Psoas muscle (tissue), 8 donors: ENCODE measurements around the gene SLC2A2. TPM values are rescaled to one million over a fixed set of nuclear protein-coding genes. Genes with fewer than 3 reads are reported as not detected.

ENCODE experiments used
- ATAC-seq, 4 donors: fragments of 200-7000 bp; cut with Tn5 transposase; one replicate each; pipeline ENCODE4 v1.9.1; 2020; ENCODE audit warnings: moderate library complexity in 3 of 4, mild to moderate bottlenecking in 2 of 4
- DNase-seq, 2 donors: peaks; one replicate each; pipeline ENCODE4 v3.0.0-alpha.2; 2020
- H3K27ac ChIP-seq: fragments of 200-600 bp; one replicate; pipeline ENCODE4 v1.8.0; 2022
- H3K27me3 ChIP-seq, 3 donors: fragments of 200-600 bp in 1 of 3; one replicate each; pipeline versions ENCODE4 v1.6.1 to v1.8.0; 2013 to 2022; ENCODE audit warnings: low read length in 2 of 3, mild to moderate bottlenecking in 2 of 3, moderate library complexity in 1 of 3; ENCODE audit not compliant: insufficient read depth in 3 of 3
- H3K36me3 ChIP-seq, 2 donors: fragments of 200-600 bp in 1 of 2; one replicate each; pipeline versions ENCODE4 v1.6.1 to v1.8.0; 2013 to 2022; ENCODE audit warnings: low read depth in 1 of 2, mild to moderate bottlenecking in 1 of 2, moderate library complexity in 1 of 2; ENCODE audit not compliant: insufficient read depth in 1 of 2
- H3K4me1 ChIP-seq: fragments of 200-600 bp; one replicate; pipeline ENCODE4 v1.8.0; 2022
- H3K4me3 ChIP-seq: fragments of 200-600 bp; one replicate; pipeline ENCODE4 v1.8.0; 2022; ENCODE audit warnings: mild to moderate bottlenecking
- H3K9me3 ChIP-seq: fragments of 200-600 bp; one replicate; pipeline ENCODE4 v1.8.0; 2022
- WGBS, 3 donors: extraction: QIAGEN DNeasy Blood & Tissue Kit; methylation state at CpG; one replicate each; pipeline versions ENCODE4 v1.1.6 to v1.1.7; 2013; 5-methylcytosine and 5-hydroxymethylcytosine counted together
- intact Hi-C, 2 donors: fragments of 100-400 bp; cut with DNase I; formaldehyde crosslinking; loops; one replicate each; pipeline versions ENCODE4 v1.11.0 to v1.14.2; 2022
- polyA plus RNA-seq, 3 donors: library from polyadenylated mRNA; stranded (reverse); fragments of 200-250 nt; gene quantifications; one replicate each; pipeline ENCODE4 v1.2.3, GENCODE V29; 2013
- total RNA-seq, 4 donors: library from RNA; stranded (reverse); fragmentation: NEBNext Ultra II Directional in 2 of 4; extraction: Animal tissue kit (Norgen Biotek cat#: 25700) in 2 of 4; gene quantifications; one replicate each; pipeline versions ENCODE4 v1.2.1 to v1.2.4, GENCODE V29; 2021 to 2023
- TF ChIP-seq, protein P1 (sequence below): fragments of 200-600 bp; IDR thresholded peaks from one replicate; pipeline ENCODE4 v1.8.0; 2022; ENCODE audit warnings: antibody characterized with exemption
- donor health status: healthy with polysubstance abuse.
- donor health status: DM: no; HTN: no; CAD: no; lungs with moderate emphysema.
- donor health status: Bipolar disorder and iron deficiency.
- donor health status: healthy.
- donor health status: DM: yes; HTN: yes; CAD: no.
- donor health status: DM: no; HTN: no; CAD: no.
- donor health status: DM: no; HTN: no; CAD: no.
- donor health status: DM: yes; HTN: yes; CAD: no.

SLC2A2 gene
- total and polyA plus RNA-seq, 7 donors: 0.05 TPM; not detected in 6

- H3K27ac ChIP-seq: no peak overlapping the region
- peaks cover 8 to 57% of the 10 kb centered on the region in 2 donors for H3K36me3 ChIP-seq
- no peaks in the 10 kb centered on the region for H3K4me1 ChIP-seq
- WGBS, 3 donors: 71 to 77% (median 71%) methylated on average over 2 of the region's 2 CpGs
- no peaks in the 10 kb centered on the region for H3K9me3 ChIP-seq
- no peak overlapping the region for H3K4me3 ChIP-seq
- DNase-seq (no peak), ATAC-seq (no peak)
- H3K27me3 ChIP-seq: no peaks in the 10 kb centered on the region
- TF ChIP-seq, protein P1, sequence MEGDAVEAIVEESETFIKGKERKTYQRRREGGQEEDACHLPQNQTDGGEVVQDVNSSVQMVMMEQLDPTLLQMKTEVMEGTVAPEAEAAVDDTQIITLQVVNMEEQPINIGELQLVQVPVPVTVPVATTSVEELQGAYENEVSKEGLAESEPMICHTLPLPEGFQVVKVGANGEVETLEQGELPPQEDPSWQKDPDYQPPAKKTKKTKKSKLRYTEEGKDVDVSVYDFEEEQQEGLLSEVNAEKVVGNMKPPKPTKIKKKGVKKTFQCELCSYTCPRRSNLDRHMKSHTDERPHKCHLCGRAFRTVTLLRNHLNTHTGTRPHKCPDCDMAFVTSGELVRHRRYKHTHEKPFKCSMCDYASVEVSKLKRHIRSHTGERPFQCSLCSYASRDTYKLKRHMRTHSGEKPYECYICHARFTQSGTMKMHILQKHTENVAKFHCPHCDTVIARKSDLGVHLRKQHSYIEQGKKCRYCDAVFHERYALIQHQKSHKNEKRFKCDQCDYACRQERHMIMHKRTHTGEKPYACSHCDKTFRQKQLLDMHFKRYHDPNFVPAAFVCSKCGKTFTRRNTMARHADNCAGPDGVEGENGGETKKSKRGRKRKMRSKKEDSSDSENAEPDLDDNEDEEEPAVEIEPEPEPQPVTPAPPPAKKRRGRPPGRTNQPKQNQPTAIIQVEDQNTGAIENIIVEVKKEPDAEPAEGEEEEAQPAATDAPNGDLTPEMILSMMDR: no peak
- intact Hi-C loops: no loop called here
Measured at GRCh38 chr3:171064461-171064860, 37.9 kb upstream of the SLC2A2 start.

GRCh38 chr3:171061749-171062148 lies 35.2 kb upstream of the SLC2A2 start:
- H3K27ac ChIP-seq: no peak overlapping the region
- no peaks in the 10 kb centered on the region for H3K4me1 ChIP-seq
- TF ChIP-seq, protein P1: no peak
- H3K36me3 ChIP-seq: peaks cover 8 to 34% of the 10 kb centered on the region in 2 donors
- DNase-seq: no peak
- H3K9me3 ChIP-seq: no peaks in the 10 kb centered on the region
- H3K27me3 ChIP-seq: no peaks in the 10 kb centered on the region
- no peak for ATAC-seq
- intact Hi-C loops: no loop called here
- 97% methylated on average over 1 of the region's 1 CpG for WGBS, 3 donors
- no peak overlapping the region for H3K4me3 ChIP-seq

DNA sequence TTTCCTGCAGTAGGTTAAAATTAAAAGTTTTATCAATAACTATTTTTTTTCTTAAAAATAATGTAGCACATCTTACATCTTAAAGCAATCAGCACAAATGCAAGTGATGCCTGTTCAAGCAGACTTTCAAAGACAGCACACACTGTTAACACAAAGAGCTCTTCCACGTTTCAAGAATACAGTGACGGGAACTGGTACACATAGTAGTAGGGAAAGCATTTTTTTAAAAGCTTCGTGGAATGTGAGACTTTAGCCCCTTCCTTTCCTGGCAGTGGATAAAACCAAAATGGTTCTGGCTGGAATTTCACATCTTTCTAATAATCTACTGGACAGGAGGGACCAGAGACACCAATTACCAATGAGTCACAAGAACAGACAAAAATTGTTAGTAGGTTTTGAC lies 33.5 kb upstream of the SLC2A2 start:
- H3K9me3 ChIP-seq: no peaks in the 10 kb centered on the region
- H3K4me3 ChIP-seq: no peak overlapping the region
- H3K27me3 ChIP-seq: no peaks in the 10 kb centered on the region
- H3K27ac ChIP-seq: no peak overlapping the region
- peaks cover 6 to 20% of the 10 kb centered on the region in 2 donors for H3K36me3 ChIP-seq
- 73 to 79% (median 74%) methylated on average over 3 of the region's 3 CpGs for WGBS, 3 donors
- H3K4me1 ChIP-seq: no peaks in the 10 kb centered on the region
- intact Hi-C loops: loop anchor here in 1 of 2 donors (10.0 kb wide), 1 partner anchor 505 kb away; no protein-coding TSS in a partner anchor
- DNase-seq (no peak), ATAC-seq (no peak)
- TF ChIP-seq, protein P1: no peak

DNA sequence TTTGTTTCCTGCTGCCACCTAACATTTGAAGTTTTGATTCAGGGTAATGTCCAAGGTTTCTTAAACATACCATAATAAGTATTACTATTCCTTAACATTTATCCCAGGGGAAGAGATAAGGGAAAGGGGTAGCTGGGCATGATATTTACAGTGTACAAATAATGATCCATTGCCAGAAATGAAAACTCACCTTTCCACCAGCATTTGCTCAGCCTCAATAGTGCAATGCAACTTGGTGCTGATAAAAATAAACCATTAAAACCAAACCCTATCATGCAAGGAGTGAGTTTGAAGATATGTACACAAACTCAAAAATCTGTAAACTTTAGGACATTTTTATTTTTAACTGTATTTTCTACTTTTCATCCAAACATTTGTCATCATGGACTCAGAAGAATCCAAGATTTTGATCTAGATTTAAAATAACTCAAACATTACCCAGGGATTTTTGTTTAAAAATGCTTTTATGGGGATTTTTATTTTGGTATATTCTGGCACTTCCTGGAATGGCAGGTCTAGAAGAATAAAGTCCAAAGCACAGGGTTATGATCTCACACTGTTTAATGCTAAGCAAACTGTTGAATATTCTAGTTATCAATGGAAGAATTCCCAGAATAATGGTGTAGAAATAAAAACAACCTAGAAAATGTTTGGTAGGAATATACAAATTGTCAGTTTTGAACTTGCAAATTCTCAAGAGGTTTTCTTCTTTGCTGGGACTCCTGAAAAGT lies 32.5 kb upstream of the SLC2A2 start:
- no peak for ATAC-seq
- intact Hi-C loops: loop anchor here in 1 of 2 donors (10.0 kb wide), 1 partner anchor 506 kb away; no protein-coding TSS in a partner anchor

More for the DNA sequence above, 32.5 kb upstream of the SLC2A2 start:
- Histone ChIP-seq H3K4me1 (no peaks in the 10 kb centered on the region), H3K9me3 (no peaks in the 10 kb centered on the region), H3K27ac (no peak overlapping the region), H3K36me3 (peaks cover 4 to 17% of the 10 kb centered on the region in 2 donors), H3K4me3 (no peak overlapping the region), H3K27me3 (no peaks in the 10 kb centered on the region)
- no peak for DNase-seq
- TF ChIP-seq, protein P1: no peak
